Vagina (tissue), 1 donor: ENCODE data around the gene TRIM43B. TPM values are rescaled to one million over a fixed set of nuclear protein-coding genes. Genes with fewer than 3 reads are reported as not detected.

Source experiments
- small RNA-seq: library from RNA; depleted of rRNA; stranded (forward); fragments of <200 nt; gene quantifications from one replicate; pipeline ENCODE3, GENCODE V24; 2016
- total RNA-seq: library from RNA; depleted of rRNA; stranded (reverse); fragments of >200 nt; gene quantifications from one replicate; pipeline ENCODE4 v1.2.3, GENCODE V29; 2016

TRIM43B gene
- total RNA-seq, 1 donor from 2014 or later: not detected

Small RNA genes within 50 kb of the gene (small RNA-seq; reads per million reads assigned to genes)
- gene AC009237.11 (not detected), gene AC133104.2 (not detected)

Other genes with a start within 250 kb of the TRIM43B start
- 70.5 TPM for gene PROM2, start 210.3 kb downstream of the TRIM43B start, total RNA-seq
- gene KCNIP3, start 187.4 kb downstream of the TRIM43B start, total RNA-seq: 27.5 TPM
- gene FAHD2A, start 82.0 kb downstream of the TRIM43B start, total RNA-seq: 42.0 TPM
- not detected for gene TRIM43, start 107.2 kb upstream of the TRIM43B start, total RNA-seq